Measurements from ENCODE around the gene NIP7.

The NIP7 gene

GRCh38 chr16:69319381-69319780 is 20.2 kb upstream of the NIP7 start:
- DNase-seq = no peak

- DNase-seq = no peak
Observed at GRCh38 chr16:69319826-69320739, 19.5 kb upstream of the NIP7 start.

DNA sequence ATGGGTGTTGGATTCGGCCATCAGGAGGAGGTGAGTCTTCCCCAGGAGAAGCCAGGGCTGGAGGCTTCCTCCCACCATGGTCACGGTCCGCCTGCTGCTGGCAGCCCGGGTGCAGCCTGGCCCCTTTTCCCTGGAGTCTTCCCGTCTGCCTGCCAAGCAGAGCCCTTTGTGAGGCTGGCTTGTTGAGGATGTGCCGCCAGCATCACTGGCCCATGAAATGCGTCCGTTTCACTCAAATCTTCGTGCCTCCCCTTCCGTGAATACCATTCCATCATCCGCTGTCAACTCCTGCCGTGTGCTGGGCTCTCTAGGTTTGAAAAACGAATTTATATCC is 18.9 kb upstream of the NIP7 start:
- DNase-seq = no peak

DNA sequence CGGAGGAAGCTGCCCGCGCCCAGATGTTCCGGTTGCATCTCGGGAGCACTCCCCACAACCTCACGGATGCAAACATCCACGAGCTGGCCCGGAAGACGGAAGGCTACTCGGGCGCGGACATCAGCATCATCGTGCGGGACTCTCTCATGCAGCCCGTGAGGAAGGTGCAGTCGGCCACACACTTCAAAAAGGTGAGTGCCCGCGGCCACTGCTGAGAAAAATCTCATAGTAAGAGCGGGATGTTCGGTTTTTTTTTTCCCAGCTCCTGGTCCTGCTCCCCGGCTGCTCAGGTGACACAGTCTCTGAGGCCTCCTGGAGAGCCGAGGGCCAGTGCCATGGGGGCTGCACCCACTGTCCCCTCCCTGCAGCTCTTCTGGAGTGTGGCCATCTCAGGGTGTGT is 18.5 kb upstream of the NIP7 start:
- no peak for DNase-seq

GRCh38 chr16:69322343-69322742 is 17.2 kb upstream of the NIP7 start:
- DNase-seq = no peak

- DNase-seq = no peak
Observed at GRCh38 chr16:69323415-69323814, 16.2 kb upstream of the NIP7 start.

- DNase-seq = no peak
Observed at GRCh38 chr16:69324013-69324531, 15.5 kb upstream of the NIP7 start.

DNA sequence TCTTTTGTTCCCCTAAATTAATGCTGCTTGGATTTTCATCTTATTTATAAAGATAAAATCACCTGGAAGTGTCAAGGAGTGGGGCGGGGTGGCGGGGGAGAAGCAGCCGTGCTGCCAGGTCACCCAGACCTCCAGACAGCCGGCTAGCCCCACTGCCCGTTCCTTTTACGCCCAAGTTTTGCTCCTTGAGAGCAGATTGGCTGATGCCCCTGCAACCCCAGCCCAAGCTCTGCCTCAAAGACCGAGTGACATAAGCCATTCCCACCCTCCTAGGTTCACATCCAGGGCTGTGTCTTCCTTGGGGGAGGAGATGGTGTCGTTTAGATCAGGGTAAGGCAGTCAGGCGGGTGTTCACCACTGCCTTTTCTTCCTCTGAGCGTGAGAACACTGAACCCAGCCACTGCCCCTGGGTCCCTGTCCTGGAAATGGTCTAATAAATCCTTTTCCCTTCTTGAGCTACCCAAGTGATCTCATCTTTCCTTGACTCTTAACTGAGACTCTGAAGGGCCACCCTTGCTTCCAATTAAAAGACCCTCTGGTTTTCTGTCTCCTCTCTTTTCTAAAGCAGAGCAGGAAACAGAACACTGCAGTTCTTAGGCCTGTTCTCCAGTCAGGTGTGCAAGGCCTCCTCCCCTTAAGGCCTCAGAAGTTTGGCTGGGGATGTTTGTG is 14.9 kb upstream of the NIP7 start:
- no peak for DNase-seq

GRCh38 chr16:69325784-69326171 is 13.8 kb upstream of the NIP7 start:
- DNase-seq = no peak

DNA sequence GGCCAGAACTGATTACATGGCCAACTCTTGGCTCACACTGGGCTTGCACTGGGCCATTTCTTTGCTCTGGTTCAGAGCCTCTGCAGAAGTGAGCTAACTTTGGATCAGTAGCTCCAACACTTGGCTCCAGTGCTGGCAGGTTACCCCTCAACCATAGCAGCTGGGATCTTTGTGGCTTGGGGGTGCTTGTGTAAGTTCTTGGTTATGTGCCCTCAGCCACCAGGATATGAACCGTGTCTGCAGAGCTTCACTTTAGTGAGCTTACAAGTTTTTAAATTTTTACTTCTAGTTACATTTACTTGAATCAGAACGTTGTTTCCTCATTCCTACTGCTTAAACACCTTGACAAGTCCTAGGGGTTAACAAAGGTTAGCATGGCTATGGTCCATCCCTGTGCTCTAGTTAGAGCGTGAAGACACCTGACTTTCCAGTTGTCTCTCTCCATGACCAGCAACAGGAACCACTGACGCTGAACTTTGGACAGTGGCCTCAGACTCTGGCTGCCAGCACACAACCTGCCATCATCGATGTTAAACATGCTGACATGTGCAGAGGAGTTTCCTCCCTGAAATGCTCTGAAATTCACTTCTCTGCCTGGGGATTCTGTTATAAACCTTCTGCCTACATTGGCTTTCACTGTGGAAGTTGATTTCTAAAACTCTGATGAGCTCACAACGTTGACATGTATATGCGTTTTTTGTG is 13.2 kb upstream of the NIP7 start:
- no peak for DNase-seq

GRCh38 chr16:69327585-69328310 is 11.8 kb upstream of the NIP7 start:
- DNase-seq = no peak

- DNase-seq = peak; percentile 39
Observed at GRCh38 chr16:69328854-69329316, 10.7 kb upstream of the NIP7 start.

- peak; percentile 38 for DNase-seq
Observed at GRCh38 chr16:69329369-69330285, 9.9 kb upstream of the NIP7 start.

DNA sequence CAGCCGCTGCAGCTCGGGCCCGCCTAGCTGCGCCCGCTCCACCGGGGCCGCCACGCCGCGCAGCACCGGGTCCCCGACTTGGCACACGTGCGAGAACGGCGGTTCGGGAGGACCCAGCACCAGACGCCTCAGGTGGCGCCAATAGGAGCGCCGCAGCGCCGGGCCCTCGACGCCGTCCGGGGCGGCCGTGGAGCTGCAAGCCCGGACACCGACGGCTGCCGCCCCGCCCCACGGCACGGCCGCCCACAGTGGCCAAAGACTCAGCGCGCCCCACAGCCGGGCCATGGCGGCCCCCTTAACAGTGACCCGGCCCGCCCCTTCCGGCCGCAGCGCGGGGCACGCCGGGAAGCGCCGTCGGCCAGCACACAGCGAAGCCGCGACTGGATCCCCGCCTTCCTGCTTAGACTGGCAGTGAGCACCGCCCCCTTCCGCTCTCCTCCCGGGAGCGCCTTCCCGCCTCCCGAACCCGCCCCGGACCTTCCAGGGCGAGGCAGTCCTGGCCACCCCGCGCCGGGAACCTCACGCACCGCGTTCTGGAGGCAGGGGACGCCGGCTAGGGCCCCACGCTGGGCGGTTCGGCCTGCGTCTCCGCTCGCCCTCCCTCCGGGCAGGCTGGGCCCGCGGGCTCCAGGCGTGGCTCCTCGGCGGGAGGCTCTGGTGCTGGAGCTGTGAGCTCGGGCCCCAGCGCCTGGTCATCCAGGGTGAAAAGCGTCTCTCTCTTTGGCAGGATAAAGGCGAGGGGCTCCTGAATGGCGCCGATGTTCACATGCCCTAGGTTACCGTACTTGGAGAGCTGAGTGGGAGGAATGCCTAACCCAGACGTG is 9.1 kb upstream of the NIP7 start, which contains the start of gene PDF:
Gene PDF (minus strand): TSS at position 303 of the 824 bp plus-strand sequence. CDS start 18 bp downstream, at position 285.
- peak; percentile 94 for DNase-seq

DNA sequence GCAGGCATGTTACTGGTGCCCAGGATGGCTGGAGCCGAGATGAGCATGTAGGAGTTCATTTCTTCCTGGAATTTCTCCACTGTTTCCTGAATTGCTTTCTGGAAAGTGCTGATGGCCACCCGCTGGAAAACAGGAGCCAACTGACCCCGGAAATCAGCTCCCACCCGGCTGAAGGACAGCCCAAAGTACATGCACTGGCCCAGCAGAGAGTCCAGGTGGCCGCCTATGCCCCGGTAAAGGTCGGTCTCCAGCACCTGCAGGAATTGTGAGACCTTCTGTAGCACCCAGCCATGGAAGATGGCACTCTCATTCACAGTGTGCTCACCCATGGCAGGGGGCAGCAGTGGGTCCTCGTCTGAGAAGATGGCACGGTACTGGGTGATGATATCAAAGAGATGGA is 4.9 kb upstream of the NIP7 start:
- DNase-seq = no peak

DNA sequence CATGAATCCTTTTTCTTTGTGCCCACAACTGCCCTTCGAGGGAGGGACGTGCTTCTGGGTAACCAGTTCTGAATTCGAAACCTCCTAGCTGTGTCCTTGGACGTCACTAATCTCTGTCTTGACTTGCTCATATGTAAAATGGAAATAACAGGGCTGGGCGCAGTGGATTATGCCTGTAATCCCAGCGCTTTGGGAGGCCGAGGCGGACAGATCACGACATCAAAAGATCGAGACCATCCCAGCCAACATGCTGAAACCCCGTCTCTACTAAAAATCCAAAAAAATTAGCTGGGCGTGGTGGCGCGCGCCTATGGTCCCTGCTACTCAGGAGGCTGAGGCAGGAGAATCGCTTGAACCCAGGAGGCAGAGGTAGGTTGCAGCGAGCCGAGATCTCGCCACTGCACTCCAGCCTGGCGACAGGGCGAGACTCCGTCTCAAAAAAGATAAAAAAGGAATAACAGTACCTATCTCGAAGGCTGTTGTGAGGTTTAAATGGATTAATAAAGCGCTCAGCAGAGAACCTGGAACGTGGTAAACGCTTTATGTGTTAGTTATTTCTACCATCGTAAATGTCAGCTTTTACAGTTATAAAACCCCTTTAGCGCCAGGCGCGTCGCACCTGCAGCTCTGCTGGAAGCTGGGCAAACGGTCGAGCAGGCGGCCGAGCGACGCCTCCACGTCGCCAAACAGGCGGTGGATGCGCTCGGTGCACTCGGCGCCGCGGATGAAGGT is 849 bp upstream of the NIP7 start:
- DNase-seq = no peak

DNA sequence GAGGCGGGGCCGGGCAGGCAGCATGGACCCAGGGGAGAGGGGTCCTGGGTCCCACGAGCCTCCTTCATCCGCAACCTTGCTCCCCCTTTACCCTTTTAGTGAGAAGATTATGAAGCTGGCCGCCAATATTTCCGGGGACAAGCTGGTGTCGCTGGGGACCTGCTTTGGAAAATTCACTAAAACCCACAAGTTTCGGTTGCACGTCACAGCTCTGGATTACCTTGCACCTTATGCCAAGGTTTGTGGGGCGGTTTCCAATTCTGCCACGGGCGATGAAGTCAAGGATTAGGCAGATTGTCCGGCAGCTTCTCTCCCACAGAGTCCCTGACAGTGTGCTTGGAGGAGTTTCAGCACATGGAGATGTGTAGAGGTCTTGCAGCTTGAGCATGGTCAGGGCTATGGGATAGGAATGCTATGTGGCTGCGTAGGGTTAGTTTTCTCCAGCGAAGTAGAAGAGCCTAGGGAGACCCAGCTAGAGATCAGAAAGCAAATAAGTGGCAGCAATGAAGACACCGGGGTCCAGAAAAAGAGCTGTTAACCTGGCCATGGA is 598 bp downstream of the NIP7 start:
- no peak for DNase-seq

GRCh38 chr16:69344171-69344570 is 4.6 kb downstream of the NIP7 start:
- no peak for DNase-seq

GRCh38 chr16:69345923-69346322 is 6.4 kb downstream of the NIP7 start:
- no peak for DNase-seq

- DNase-seq = no peak
Observed at GRCh38 chr16:69346683-69347082, 7.1 kb downstream of the NIP7 start.

Measured in COR-L47 (cell line).